ENCODE results near the gene KCNQ2.

- TF ChIP-seq CTCF (IDR thresholded peaks at IDR 0.05; ENCODE audit: low read length) (no peak), EZH2 (IDR thresholded peaks at IDR 0.05; ENCODE audit: borderline replicate concordance, low read length) (no peak)
Measured at GRCh38 chr20:63459070-63459380, 13.4 kb downstream of the KCNQ2 start.
